Measurements from ENCODE around the gene NAV1. TPM values are rescaled to one million over a fixed set of nuclear protein-coding genes. Genes with fewer than 3 reads are reported as not detected.

NAV1 gene
- total RNA-seq, 1 donor from 2014 or later, result 11.0 TPM

DNA sequence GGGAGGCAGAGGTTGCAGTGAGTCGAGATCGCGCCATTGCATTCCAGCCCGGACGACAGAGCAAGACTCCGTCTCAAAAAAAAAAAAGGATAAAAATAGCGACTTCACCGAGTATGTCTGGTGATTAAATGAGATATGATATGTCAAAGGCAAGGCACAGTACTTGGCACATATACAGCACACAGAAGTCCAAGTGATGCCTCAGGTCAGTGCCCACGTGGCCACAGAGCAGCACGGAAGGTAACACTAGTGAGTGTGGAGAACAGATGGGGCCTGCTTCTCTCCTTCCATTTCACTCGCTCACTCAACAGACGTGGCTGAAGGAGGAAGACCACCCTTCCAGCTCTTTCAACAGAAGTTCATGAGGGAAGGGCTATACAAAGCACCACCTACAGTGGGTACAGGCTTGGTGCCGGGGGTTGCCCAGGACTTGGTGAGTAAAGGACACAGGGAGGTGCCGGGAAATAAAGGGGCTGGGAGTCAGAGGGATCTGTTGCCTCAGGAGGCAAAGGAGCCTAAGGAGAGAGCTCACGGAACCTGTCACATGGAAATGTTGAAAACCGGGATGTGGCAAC, 40.9 kb upstream of the NAV1 start:
- Histone ChIP-seq H3K27me3 (ENCODE audit: control insufficient read depth in 3 of 3, insufficient read depth in 3 of 3, low read length in 3 of 3) (no peaks in the 10 kb centered on the region), H3K4me3 (ENCODE audit: low read length in 3 of 3) (no peak overlapping the region), H3K27ac (ENCODE audit: low read depth, low read length) (no peak overlapping the region), H3K9me3 (ENCODE audit: control insufficient read depth in 3 of 3, low read length in 3 of 3) (no peaks in the 10 kb centered on the region), H3K4me1 (ENCODE audit: control insufficient read depth in 3 of 3, insufficient read depth in 3 of 3, low read length in 3 of 3) (peaks cover 47 to 73% (median 72%) of the 10 kb centered on the region in 3 donors), H3K36me3 (ENCODE audit: control insufficient read depth in 3 of 3, insufficient read depth in 3 of 3, low read length in 3 of 3) (peaks cover 0 to 18% (median 8%) of the 10 kb centered on the region in 3 donors), H3K9ac (ENCODE audit: low read depth in 1 of 3, low read length in 3 of 3) (no peak overlapping the region)

DNA sequence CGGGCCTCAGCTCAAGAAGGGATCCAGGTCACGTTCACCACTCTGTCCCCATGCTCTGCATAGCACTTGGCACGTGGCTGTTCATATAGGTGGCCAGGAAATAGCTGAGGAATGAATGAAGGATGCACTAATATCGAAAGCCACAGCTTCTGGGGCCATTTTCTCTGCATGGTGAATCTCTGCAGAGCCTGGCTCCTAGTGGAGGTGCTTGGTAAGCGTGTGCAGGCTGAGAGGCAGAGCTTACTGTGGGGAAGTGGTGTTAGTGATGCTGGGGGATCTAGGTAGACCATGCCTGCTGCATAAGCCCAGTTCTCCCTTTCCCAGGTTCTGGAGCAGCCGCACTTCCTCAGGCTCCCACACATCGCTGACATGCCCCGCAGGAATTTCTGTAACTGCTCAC, 40.3 kb upstream of the NAV1 start:
- Histone ChIP-seq H3K9ac (ENCODE audit: low read depth in 1 of 3, low read length in 3 of 3) (no peak overlapping the region), H3K36me3 (ENCODE audit: control insufficient read depth in 3 of 3, insufficient read depth in 3 of 3, low read length in 3 of 3) (peaks cover 0 to 18% (median 8%) of the 10 kb centered on the region in 3 donors), H3K27ac (ENCODE audit: low read depth, low read length) (no peak overlapping the region), H3K4me1 (ENCODE audit: control insufficient read depth in 3 of 3, insufficient read depth in 3 of 3, low read length in 3 of 3) (peaks cover 51 to 73% (median 68%) of the 10 kb centered on the region in 3 donors), H3K9me3 (ENCODE audit: control insufficient read depth in 3 of 3, low read length in 3 of 3) (no peaks in the 10 kb centered on the region), H3K27me3 (ENCODE audit: control insufficient read depth in 3 of 3, insufficient read depth in 3 of 3, low read length in 3 of 3) (no peaks in the 10 kb centered on the region), H3K4me3 (ENCODE audit: low read length in 3 of 3) (peak overlapping the region in 1 of 3 donors; percentile 13)

DNA sequence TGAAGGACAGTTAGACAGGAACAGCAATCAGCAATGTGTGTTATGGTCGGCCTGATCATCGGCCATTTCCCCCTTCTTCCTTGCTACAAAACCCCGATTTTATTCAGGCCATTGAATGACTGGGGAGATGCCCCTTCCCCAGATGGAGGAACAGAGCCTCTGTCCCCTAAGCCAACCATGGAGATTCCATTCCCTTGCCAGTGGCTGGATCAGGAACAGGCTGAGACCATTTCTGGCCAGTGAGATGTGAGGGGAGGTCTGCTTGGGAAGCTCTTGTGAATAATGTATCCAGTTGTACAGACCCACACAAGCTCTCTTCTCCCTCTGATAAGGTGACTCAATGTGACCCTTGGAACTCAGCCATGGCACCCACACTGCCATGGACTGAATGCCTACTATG, 39.7 kb upstream of the NAV1 start:
- Histone ChIP-seq H3K9me3 (ENCODE audit: control insufficient read depth in 3 of 3, low read length in 3 of 3) (no peaks in the 10 kb centered on the region), H3K9ac (ENCODE audit: low read depth in 1 of 3, low read length in 3 of 3) (no peak overlapping the region), H3K27me3 (ENCODE audit: control insufficient read depth in 3 of 3, insufficient read depth in 3 of 3, low read length in 3 of 3) (no peaks in the 10 kb centered on the region), H3K36me3 (ENCODE audit: control insufficient read depth in 3 of 3, insufficient read depth in 3 of 3, low read length in 3 of 3) (peaks cover 0 to 18% (median 6%) of the 10 kb centered on the region in 3 donors), H3K27ac (ENCODE audit: low read depth, low read length) (no peak overlapping the region), H3K4me3 (ENCODE audit: low read length in 3 of 3) (no peak overlapping the region), H3K4me1 (ENCODE audit: control insufficient read depth in 3 of 3, insufficient read depth in 3 of 3, low read length in 3 of 3) (peaks cover 48 to 68% (median 62%) of the 10 kb centered on the region in 3 donors)

DNA sequence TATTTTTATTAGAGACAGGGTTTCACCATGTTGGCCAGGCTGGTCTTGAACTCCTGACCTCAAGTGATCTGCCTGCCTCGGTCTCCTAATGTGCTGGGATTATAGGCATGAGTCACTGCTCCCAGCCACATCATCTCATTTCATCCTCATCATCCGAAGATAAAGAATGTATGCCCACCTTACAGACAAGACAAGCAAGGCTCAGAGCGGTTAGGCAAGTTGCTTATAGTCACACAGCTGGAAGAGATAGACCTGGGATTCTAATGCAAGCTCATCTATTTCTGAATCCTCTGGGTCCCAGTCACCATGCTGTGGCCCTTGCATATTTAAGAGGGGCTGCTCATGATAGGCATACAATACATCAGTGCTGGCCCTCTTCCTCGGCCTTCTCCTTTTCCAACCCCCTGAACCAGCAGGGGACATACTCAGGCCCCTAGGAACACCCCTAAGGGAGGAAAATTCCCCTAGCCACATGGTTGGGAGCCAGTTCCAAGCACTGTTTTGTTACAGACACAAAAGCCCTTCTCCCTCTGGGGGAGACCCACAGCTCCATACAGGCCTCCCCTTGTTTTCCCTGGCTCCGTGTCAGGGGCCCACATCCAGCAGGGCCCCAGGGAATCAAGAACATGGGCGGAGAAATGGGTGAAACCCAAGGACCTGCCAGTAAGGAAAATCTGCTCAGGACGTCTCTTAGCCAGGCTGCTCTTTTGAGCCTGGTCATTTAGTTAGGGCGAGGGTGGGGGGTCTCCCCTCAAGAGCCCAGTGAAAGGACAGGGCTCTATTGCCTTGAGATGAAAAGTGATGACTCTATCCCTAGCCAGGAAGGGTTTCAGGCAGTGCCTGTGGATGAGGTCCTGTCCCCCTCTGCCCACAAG, 38.9 kb upstream of the NAV1 start:
- H3K4me3 ChIP-seq (ENCODE audit: low read length in 3 of 3), result peak overlapping the region in 1 of 3 donors; percentile 13

DNA sequence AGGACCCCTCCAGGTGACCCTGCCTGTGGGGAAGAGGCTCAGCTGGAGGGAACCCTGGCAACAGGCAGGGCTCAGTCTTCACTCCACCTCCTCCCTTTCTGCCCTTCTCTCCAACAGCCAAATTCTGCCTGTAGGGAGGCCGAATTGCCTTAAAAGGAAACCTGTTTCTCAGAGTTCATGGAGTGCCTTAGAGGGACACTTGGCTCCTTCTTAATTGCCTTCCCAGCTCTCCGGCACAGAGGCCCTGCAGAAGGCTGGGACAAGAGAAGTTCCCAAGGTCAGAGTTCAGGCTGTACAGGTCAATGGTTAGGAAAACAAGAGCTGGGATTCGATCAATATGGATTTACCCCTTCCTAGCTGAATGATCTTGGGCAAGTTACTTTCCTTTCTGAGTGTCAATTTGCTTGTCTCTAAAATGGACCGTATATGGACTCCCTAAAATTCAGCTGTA, 38.2 kb upstream of the NAV1 start:
- Histone ChIP-seq H3K9ac (ENCODE audit: low read depth in 1 of 3, low read length in 3 of 3) (peak overlapping the region in 1 of 3 donors; percentile 33), H3K9me3 (ENCODE audit: control insufficient read depth in 3 of 3, low read length in 3 of 3) (no peaks in the 10 kb centered on the region), H3K4me1 (ENCODE audit: control insufficient read depth in 3 of 3, insufficient read depth in 3 of 3, low read length in 3 of 3) (peaks cover 46 to 61% (median 58%) of the 10 kb centered on the region in 3 donors), H3K4me3 (ENCODE audit: low read length in 3 of 3) (peak overlapping the region in 1 of 3 donors; percentile 13), H3K27me3 (ENCODE audit: control insufficient read depth in 3 of 3, insufficient read depth in 3 of 3, low read length in 3 of 3) (no peaks in the 10 kb centered on the region), H3K27ac (ENCODE audit: low read depth, low read length) (peak overlapping the region; percentile 77), H3K36me3 (ENCODE audit: control insufficient read depth in 3 of 3, insufficient read depth in 3 of 3, low read length in 3 of 3) (peaks cover 0 to 8% (median 2%) of the 10 kb centered on the region in 3 donors)

More for the DNA sequence above, 38.9 kb upstream of the NAV1 start:
- H3K4me1 ChIP-seq (ENCODE audit: control insufficient read depth in 3 of 3, insufficient read depth in 3 of 3, low read length in 3 of 3), result peaks cover 44 to 64% (median 57%) of the 10 kb centered on the region in 3 donors
- peaks cover 0 to 13% (median 2%) of the 10 kb centered on the region in 3 donors for H3K36me3 ChIP-seq (ENCODE audit: control insufficient read depth in 3 of 3, insufficient read depth in 3 of 3, low read length in 3 of 3)
- H3K27ac ChIP-seq (ENCODE audit: low read depth, low read length), result peak overlapping the region; percentile 77
- peak overlapping the region in 1 of 3 donors; percentile 33 for H3K9ac ChIP-seq (ENCODE audit: low read depth in 1 of 3, low read length in 3 of 3)
- no peaks in the 10 kb centered on the region for H3K9me3 ChIP-seq (ENCODE audit: control insufficient read depth in 3 of 3, low read length in 3 of 3)
- no peaks in the 10 kb centered on the region for H3K27me3 ChIP-seq (ENCODE audit: control insufficient read depth in 3 of 3, insufficient read depth in 3 of 3, low read length in 3 of 3)

DNA sequence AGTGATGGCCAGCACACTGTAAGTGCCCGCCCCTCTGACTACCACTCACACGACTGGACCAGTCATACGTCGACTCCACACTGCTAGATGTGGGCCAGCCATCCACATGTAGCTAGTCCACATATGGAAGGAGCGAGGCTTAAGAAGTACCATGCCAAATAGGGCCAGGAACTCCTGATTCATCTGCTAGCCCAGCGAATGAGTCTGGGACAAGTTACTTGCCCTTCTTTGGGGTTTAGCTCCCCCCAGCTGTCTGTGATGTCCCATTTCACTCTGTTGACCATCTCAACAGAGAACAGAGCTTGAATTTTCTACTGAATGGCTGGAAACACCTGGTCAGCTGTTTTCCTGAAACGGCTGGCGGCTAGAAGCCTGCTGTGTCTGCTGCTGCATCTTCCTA, 37.8 kb upstream of the NAV1 start:
- Histone ChIP-seq H3K36me3 (ENCODE audit: control insufficient read depth in 3 of 3, insufficient read depth in 3 of 3, low read length in 3 of 3) (peaks cover 0 to 8% (median 2%) of the 10 kb centered on the region in 3 donors), H3K4me3 (ENCODE audit: low read length in 3 of 3) (no peak overlapping the region), H3K27me3 (ENCODE audit: control insufficient read depth in 3 of 3, insufficient read depth in 3 of 3, low read length in 3 of 3) (no peaks in the 10 kb centered on the region), H3K9me3 (ENCODE audit: control insufficient read depth in 3 of 3, low read length in 3 of 3) (no peaks in the 10 kb centered on the region), H3K9ac (ENCODE audit: low read depth in 1 of 3, low read length in 3 of 3) (peak overlapping the region in 1 of 3 donors; percentile 57), H3K4me1 (ENCODE audit: control insufficient read depth in 3 of 3, insufficient read depth in 3 of 3, low read length in 3 of 3) (peaks cover 46 to 60% (median 59%) of the 10 kb centered on the region in 3 donors), H3K27ac (ENCODE audit: low read depth, low read length) (peak overlapping the region; percentile 77)

DNA sequence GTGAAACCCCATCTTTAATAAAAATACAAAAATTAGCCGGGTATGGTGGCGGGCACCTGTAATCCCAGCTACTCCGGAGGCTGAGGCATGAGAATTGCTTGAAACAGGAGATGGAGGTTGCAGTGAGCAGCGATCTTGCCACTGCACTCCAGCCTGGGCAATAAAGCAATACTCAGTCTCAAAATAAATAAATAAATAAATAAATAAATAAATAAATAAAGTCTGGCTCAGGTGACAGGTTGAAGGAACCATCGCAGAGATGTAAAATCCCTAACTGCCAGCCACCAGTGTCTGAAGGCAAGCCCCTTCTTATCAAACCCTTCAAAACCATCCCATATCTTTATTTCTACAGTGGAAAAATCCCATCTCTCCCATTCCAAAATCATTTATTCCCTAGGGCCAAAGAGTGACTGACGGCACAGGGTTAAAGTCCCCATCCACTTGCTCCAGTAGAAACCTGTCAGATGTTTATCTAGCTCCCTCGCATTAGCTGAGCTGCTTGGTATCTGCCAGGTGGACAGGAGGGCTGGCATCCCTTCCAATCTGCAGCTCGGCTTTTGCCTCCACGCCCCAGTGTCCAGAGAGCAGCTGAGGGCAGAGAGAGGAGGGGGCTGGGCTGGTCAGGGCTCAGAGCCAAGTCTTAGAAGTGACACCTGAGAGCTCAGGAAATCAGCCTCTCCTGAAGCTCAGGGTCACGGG, 37.0 kb upstream of the NAV1 start:
- Histone ChIP-seq H3K9ac (ENCODE audit: low read depth in 1 of 3, low read length in 3 of 3) (peak overlapping the region in 2 of 3 donors; percentile 38 to 64), H3K36me3 (ENCODE audit: control insufficient read depth in 3 of 3, insufficient read depth in 3 of 3, low read length in 3 of 3) (peaks cover 0 to 8% (median 2%) of the 10 kb centered on the region in 3 donors), H3K4me1 (ENCODE audit: control insufficient read depth in 3 of 3, insufficient read depth in 3 of 3, low read length in 3 of 3) (peaks cover 44 to 60% (median 58%) of the 10 kb centered on the region in 3 donors), H3K4me3 (ENCODE audit: low read length in 3 of 3) (peak overlapping the region in 1 of 3 donors; percentile 7), H3K9me3 (ENCODE audit: control insufficient read depth in 3 of 3, low read length in 3 of 3) (no peaks in the 10 kb centered on the region), H3K27ac (ENCODE audit: low read depth, low read length) (peak overlapping the region; percentile 77), H3K27me3 (ENCODE audit: control insufficient read depth in 3 of 3, insufficient read depth in 3 of 3, low read length in 3 of 3) (no peaks in the 10 kb centered on the region)

DNA sequence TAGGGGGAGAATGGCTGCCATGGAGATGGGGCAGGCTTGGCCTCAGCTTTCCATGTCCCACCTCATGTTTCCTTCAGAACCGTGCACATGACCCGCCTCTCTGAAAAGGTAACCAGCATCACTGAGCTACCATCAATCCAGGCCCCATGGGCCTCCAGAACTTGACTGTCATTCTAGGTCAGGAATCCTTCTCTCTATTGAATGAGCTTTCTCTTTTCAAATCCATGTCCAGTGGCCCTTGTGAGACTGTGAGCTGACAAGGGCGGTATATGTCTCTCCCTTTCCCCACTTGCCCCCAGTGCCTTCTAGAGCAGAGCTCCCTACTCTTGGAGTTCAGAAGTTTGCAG, 36.4 kb upstream of the NAV1 start:
- Histone ChIP-seq H3K4me1 (ENCODE audit: control insufficient read depth in 3 of 3, insufficient read depth in 3 of 3, low read length in 3 of 3) (peaks cover 47 to 64% (median 62%) of the 10 kb centered on the region in 3 donors), H3K36me3 (ENCODE audit: control insufficient read depth in 3 of 3, insufficient read depth in 3 of 3, low read length in 3 of 3) (peaks cover 0 to 8% (median 2%) of the 10 kb centered on the region in 3 donors), H3K4me3 (ENCODE audit: low read length in 3 of 3) (no peak overlapping the region), H3K27ac (ENCODE audit: low read depth, low read length) (peak overlapping the region; percentile 40), H3K27me3 (ENCODE audit: control insufficient read depth in 3 of 3, insufficient read depth in 3 of 3, low read length in 3 of 3) (no peaks in the 10 kb centered on the region), H3K9me3 (ENCODE audit: control insufficient read depth in 3 of 3, low read length in 3 of 3) (no peaks in the 10 kb centered on the region), H3K9ac (ENCODE audit: low read depth in 1 of 3, low read length in 3 of 3) (peak overlapping the region in 2 of 3 donors; percentile 38 to 64)

DNA sequence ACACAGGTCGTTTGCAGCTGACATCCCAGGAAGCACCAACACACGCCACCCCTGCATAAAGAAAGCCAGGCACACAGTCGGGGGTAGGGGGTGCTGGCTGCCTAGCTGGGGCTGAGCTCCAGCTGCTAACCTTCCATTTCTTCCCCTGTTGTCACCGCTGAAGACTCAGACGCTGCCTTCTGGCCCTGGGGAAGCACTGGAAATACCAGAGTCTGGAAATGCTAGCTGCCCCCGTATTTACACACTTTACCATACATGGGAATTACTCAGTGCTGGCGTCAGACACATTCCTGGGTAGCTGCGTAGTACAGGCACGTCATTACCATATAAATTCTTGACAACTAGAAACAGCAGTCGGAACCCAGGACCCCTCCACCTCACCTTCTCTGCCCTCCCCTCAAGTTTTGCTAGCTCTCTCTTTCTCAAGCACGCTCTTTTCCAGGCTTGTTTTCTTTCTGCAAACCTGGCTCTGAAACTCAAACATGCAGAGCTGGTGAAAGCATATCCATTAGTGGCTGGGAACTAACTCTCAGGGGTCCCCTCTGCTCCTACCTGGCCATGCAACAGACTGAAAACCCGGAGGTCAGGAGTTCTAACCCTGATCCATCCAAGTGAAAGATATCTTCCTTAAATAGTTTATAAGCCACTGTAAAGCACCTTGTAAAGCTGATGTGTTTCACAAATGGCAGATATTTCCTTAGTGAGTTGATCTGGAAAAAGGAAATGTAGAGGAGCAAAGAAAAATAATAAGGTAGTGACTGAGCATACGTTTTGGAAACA, 35.3 kb upstream of the NAV1 start:
- Histone ChIP-seq H3K4me3 (ENCODE audit: low read length in 3 of 3) (peak overlapping the region in 2 of 3 donors; percentile 0 to 49), H3K36me3 (ENCODE audit: control insufficient read depth in 3 of 3, insufficient read depth in 3 of 3, low read length in 3 of 3) (peaks cover 0 to 5% (median 2%) of the 10 kb centered on the region in 3 donors), H3K4me1 (ENCODE audit: control insufficient read depth in 3 of 3, insufficient read depth in 3 of 3, low read length in 3 of 3) (peaks cover 48 to 65% (median 56%) of the 10 kb centered on the region in 3 donors), H3K9ac (ENCODE audit: low read depth in 1 of 3, low read length in 3 of 3) (peak overlapping the region in 2 of 3 donors; percentile 45 to 60), H3K9me3 (ENCODE audit: control insufficient read depth in 3 of 3, low read length in 3 of 3) (no peaks in the 10 kb centered on the region), H3K27ac (ENCODE audit: low read depth, low read length) (peak overlapping the region; percentile 78), H3K27me3 (ENCODE audit: control insufficient read depth in 3 of 3, insufficient read depth in 3 of 3, low read length in 3 of 3) (no peaks in the 10 kb centered on the region)
